Karpas-422 (cell line): ENCODE data around the gene TNFAIP1. TPM values are rescaled to one million over a fixed set of nuclear protein-coding genes. Genes with fewer than 3 reads are reported as not detected.

ENCODE experiments used
- DNase-seq: peaks from one replicate; pipeline ENCODE4 v3.0.0-alpha.2; 2015
- H2AFZ ChIP-seq: fragments of 200-600 bp; sonication (generic); 2 replicates; pipeline ENCODE4 v1.6.1; 2014; ENCODE audit warnings: antibody characterized with exemption, low read length, mixed read lengths
- H3K27ac ChIP-seq: fragments of 200-600 bp; sonication (generic); 2 replicates; pipeline ENCODE4 v1.5.1; 2014; ENCODE audit warnings: mild to moderate bottlenecking, low read length, moderate library complexity
- H3K27me3 ChIP-seq: fragments of 200-600 bp; sonication (generic); 2 replicates; pipeline ENCODE4 v1.6.1; 2014; ENCODE audit warnings: low read length, mixed read lengths
- H3K36me3 ChIP-seq: fragments of 200-600 bp; sonication (generic); 2 replicates; pipeline ENCODE4 v1.6.1; 2014; ENCODE audit warnings: low read length, mixed read lengths; ENCODE audit not compliant: insufficient read depth
- H3K4me1 ChIP-seq: fragments of 200-600 bp; sonication (generic); 2 replicates; pipeline ENCODE4 v1.6.1; 2014; ENCODE audit warnings: mild to moderate bottlenecking, low read length, mixed read lengths
- H3K4me2 ChIP-seq: fragments of 200-600 bp; sonication (generic); 2 replicates; pipeline ENCODE4 v1.6.1; 2014; ENCODE audit warnings: low read length, low read depth, mild to moderate bottlenecking; ENCODE audit not compliant: poor library complexity, severe bottlenecking
- H3K4me3 ChIP-seq: fragments of 200-600 bp; sonication (generic); 2 replicates; pipeline ENCODE4 v1.5.1; 2014; ENCODE audit warnings: mild to moderate bottlenecking, antibody characterized with exemption, low read length, mixed read lengths
- H3K79me2 ChIP-seq: fragments of 200-600 bp; sonication (generic); 2 replicates; pipeline ENCODE4 v1.6.1; 2014; ENCODE audit warnings: mild to moderate bottlenecking, low read length, mixed read lengths
- H3K9ac ChIP-seq: fragments of 200-600 bp; sonication (generic); 2 replicates; pipeline ENCODE4 v1.6.0; 2014; ENCODE audit warnings: low read length
- H3K9me2 ChIP-seq: fragments of 200-600 bp; sonication (generic), shearing (Covaris generic); replicated peaks from 2 replicates; pipeline ENCODE4 v1.6.0; 2014; ENCODE audit warnings: mild to moderate bottlenecking, low read length, moderate library complexity; ENCODE audit not compliant: insufficient read depth
- H3K9me3 ChIP-seq: fragments of 300-700, 200-600 bp; sonication (generic); 2 replicates; pipeline ENCODE4 v1.6.1; 2014; ENCODE audit warnings: low read length, mixed read lengths
- H4K20me1 ChIP-seq: fragments of 200-600 bp; sonication (generic); 2 replicates; pipeline ENCODE4 v1.6.1; 2014; ENCODE audit warnings: mild to moderate bottlenecking, antibody characterized with exemption, low read length, low read depth; ENCODE audit not compliant: insufficient read depth
- total RNA-seq: library from RNA; depleted of rRNA; stranded (reverse); fragments of >200 nt; shearing (Covaris generic); gene quantifications from 2 replicates; pipeline ENCODE4 v1.2.3, GENCODE V29; 2014; ENCODE audit warnings: low replicate concordance

The TNFAIP1 gene
- total RNA-seq, 1 experiment from 2014 or later, result 8.5 TPM

- H3K4me1 ChIP-seq, result no peaks in the 10 kb centered on the region
- H3K27ac ChIP-seq, result no peak overlapping the region
- no peak overlapping the region for H2AFZ ChIP-seq
- H3K9me3 ChIP-seq, result no peaks in the 10 kb centered on the region
- H4K20me1 ChIP-seq, result 0 out of 2 replicates have a peak, but pooled peaks cover 8% of the 10 kb centered on the region
- H3K36me3 ChIP-seq, result peaks cover 13% of the 10 kb centered on the region; the same call in 1 of the 2 replicates
- H3K4me2 ChIP-seq, result no peak overlapping the region
- H3K9me2 ChIP-seq, result no peaks in the 10 kb centered on the region
- H3K9ac ChIP-seq, result no peak overlapping the region
- H3K79me2 ChIP-seq, result peaks cover 3% of the 10 kb centered on the region; the same call in 1 of the 2 replicates
- DNase-seq, result no peak
- no peak overlapping the region for H3K4me3 ChIP-seq
- no peaks in the 10 kb centered on the region for H3K27me3 ChIP-seq
These were observed 50.8 kb downstream of the TNFAIP1 start for GRCh38 chr17:28386391-28386790.

- DNase-seq, result no peak
- Histone ChIP-seq H3K9me2 (no peaks in the 10 kb centered on the region), H3K9ac (no peak overlapping the region), H4K20me1 (0 out of 2 replicates have a peak, but pooled peaks cover 4% of the 10 kb centered on the region), H3K4me3 (no peak overlapping the region), H3K27ac (no peak overlapping the region), H3K4me1 (no peaks in the 10 kb centered on the region), H2AFZ (no peak overlapping the region), H3K36me3 (peaks cover 17% of the 10 kb centered on the region; the same call in 1 of the 2 replicates), H3K79me2 (no peaks in the 10 kb centered on the region), H3K4me2 (no peak overlapping the region), H3K27me3 (no peaks in the 10 kb centered on the region), H3K9me3 (no peaks in the 10 kb centered on the region)
These were observed 52.5 kb downstream of the TNFAIP1 start for GRCh38 chr17:28388106-28388505.

- H3K27me3 ChIP-seq, result no peaks in the 10 kb centered on the region
- H3K9ac ChIP-seq, result no peak overlapping the region
- no peak for DNase-seq
- no peaks in the 10 kb centered on the region for H3K4me1 ChIP-seq
- H2AFZ ChIP-seq, result no peak overlapping the region
- H3K9me3 ChIP-seq, result no peaks in the 10 kb centered on the region
- peaks cover 25% of the 10 kb centered on the region; the same call in 1 of the 2 replicates for H3K36me3 ChIP-seq
- H3K27ac ChIP-seq, result no peak overlapping the region
- 0 out of 2 replicates have a peak, but pooled peaks cover 4% of the 10 kb centered on the region for H4K20me1 ChIP-seq
- no peaks in the 10 kb centered on the region for H3K9me2 ChIP-seq
- no peak overlapping the region for H3K4me2 ChIP-seq
- no peak overlapping the region for H3K4me3 ChIP-seq
- no peaks in the 10 kb centered on the region for H3K79me2 ChIP-seq
These were observed 54.6 kb downstream of the TNFAIP1 start for GRCh38 chr17:28390141-28390540.

- Histone ChIP-seq H3K9me3 (no peaks in the 10 kb centered on the region), H4K20me1 (0 out of 2 replicates have a peak, but pooled peaks cover 4% of the 10 kb centered on the region), H3K36me3 (peaks cover 26% of the 10 kb centered on the region; the same call in 1 of the 2 replicates), H3K79me2 (no peaks in the 10 kb centered on the region), H3K4me2 (no peak overlapping the region), H3K9me2 (no peaks in the 10 kb centered on the region), H3K4me1 (no peaks in the 10 kb centered on the region), H3K9ac (no peak overlapping the region), H3K4me3 (no peak overlapping the region), H3K27me3 (no peaks in the 10 kb centered on the region), H2AFZ (no peak overlapping the region), H3K27ac (no peak overlapping the region)
- no peak for DNase-seq
These were observed 55.0 kb downstream of the TNFAIP1 start for GRCh38 chr17:28390563-28390962.

- H3K9me2 ChIP-seq, result no peaks in the 10 kb centered on the region
- no peaks in the 10 kb centered on the region for H3K27me3 ChIP-seq
- H3K9me3 ChIP-seq, result no peaks in the 10 kb centered on the region
- no peaks in the 10 kb centered on the region for H3K4me1 ChIP-seq
- 0 out of 2 replicates have a peak, but pooled peaks cover 7% of the 10 kb centered on the region for H4K20me1 ChIP-seq
- no peak overlapping the region for H3K4me2 ChIP-seq
- no peaks in the 10 kb centered on the region for H3K79me2 ChIP-seq
- no peak for DNase-seq
- peaks cover 30% of the 10 kb centered on the region; the same call in 1 of the 2 replicates for H3K36me3 ChIP-seq
- no peak overlapping the region for H3K4me3 ChIP-seq
- H3K27ac ChIP-seq, result no peak overlapping the region
- no peak overlapping the region for H2AFZ ChIP-seq
- H3K9ac ChIP-seq, result no peak overlapping the region
These were observed 55.4 kb downstream of the TNFAIP1 start for GRCh38 chr17:28390984-28391383.

- H3K9me3 ChIP-seq, result no peaks in the 10 kb centered on the region
- H3K27ac ChIP-seq, result no peak overlapping the region
- 0 out of 2 replicates have a peak, but pooled peaks cover 7% of the 10 kb centered on the region for H4K20me1 ChIP-seq
- no peak overlapping the region for H3K4me3 ChIP-seq
- no peak overlapping the region for H3K4me2 ChIP-seq
- DNase-seq, result no peak
- no peaks in the 10 kb centered on the region for H3K9me2 ChIP-seq
- H3K27me3 ChIP-seq, result no peaks in the 10 kb centered on the region
- peaks cover 33% of the 10 kb centered on the region for H3K36me3 ChIP-seq
- no peak overlapping the region for H3K9ac ChIP-seq
- no peaks in the 10 kb centered on the region for H3K4me1 ChIP-seq
- no peaks in the 10 kb centered on the region for H3K79me2 ChIP-seq
- H2AFZ ChIP-seq, result no peak overlapping the region
These were observed 55.8 kb downstream of the TNFAIP1 start for GRCh38 chr17:28391401-28391800.

GRCh38 chr17:28392491-28392890 lies 56.9 kb downstream of the TNFAIP1 start:
- peaks cover 36% of the 10 kb centered on the region for H3K36me3 ChIP-seq
- no peaks in the 10 kb centered on the region for H3K79me2 ChIP-seq

GRCh38 chr17:28394337-28395116 lies 59.0 kb downstream of the TNFAIP1 start:
- Histone ChIP-seq H3K4me3 (no peak overlapping the region), H3K79me2 (no peaks in the 10 kb centered on the region), H3K4me1 (no peaks in the 10 kb centered on the region), H3K36me3 (peaks cover 38% of the 10 kb centered on the region), H3K4me2 (no peak overlapping the region), H3K9ac (no peak overlapping the region), H3K9me3 (no peaks in the 10 kb centered on the region), H3K27ac (no peak overlapping the region), H4K20me1 (peaks cover 13% of the 10 kb centered on the region; the same call in 1 of the 2 replicates), H3K9me2 (no peaks in the 10 kb centered on the region), H3K27me3 (no peaks in the 10 kb centered on the region), H2AFZ (no peak overlapping the region)
- DNase-seq, result no peak

More at GRCh38 chr17:28392491-28392890, 56.9 kb downstream of the TNFAIP1 start:
- Histone ChIP-seq H2AFZ (no peak overlapping the region), H3K27me3 (no peaks in the 10 kb centered on the region), H3K27ac (no peak overlapping the region), H3K4me3 (no peak overlapping the region), H3K9ac (no peak overlapping the region), H3K9me3 (no peaks in the 10 kb centered on the region), H4K20me1 (0 out of 2 replicates have a peak, but pooled peaks cover 7% of the 10 kb centered on the region), H3K9me2 (no peaks in the 10 kb centered on the region), H3K4me1 (no peaks in the 10 kb centered on the region), H3K4me2 (no peak overlapping the region)
- DNase-seq, result no peak
